Measurements from ENCODE around the gene FBLN5. TPM values are rescaled to one million over a fixed set of nuclear protein-coding genes. Genes with fewer than 3 reads are reported as not detected.

The FBLN5 gene
- total RNA-seq, 1 experiment from 2014 or later, result 1.0 TPM

DNA sequence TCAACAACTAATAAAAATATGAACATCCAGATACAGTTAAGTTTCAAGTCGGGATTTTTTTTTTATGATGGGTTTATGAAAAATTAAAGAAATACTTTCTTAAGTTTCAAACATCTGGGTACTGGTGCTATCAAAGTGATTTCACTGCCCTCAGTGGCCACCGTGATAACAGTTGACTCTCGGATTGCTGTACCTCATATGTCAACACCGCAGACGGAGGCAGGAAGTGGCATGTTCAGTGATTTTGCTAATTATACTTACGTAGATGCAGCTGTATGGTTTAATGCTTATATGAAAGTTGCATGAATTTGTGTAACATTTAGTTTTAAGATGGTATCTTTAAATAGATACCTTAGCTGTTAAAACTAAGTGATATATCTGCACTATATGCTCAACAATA, 20.8 kb upstream of the FBLN5 start:
- no peak for DNase-seq
- no peak overlapping the region for H2AK5ac ChIP-seq (ENCODE audit: insufficient read length, low read length)
- H4K91ac ChIP-seq (ENCODE audit: insufficient read length, low read depth, low read length), result no peak overlapping the region
- H2BK12ac ChIP-seq (ENCODE audit: insufficient read length, low read depth, low read length), result no peak overlapping the region
- H3K27ac ChIP-seq (ENCODE audit: insufficient read length, low read depth, low read length), result no peak overlapping the region
- Mint-ChIP-seq H3K4me3 (no peak overlapping the region), H3K27me3 (ENCODE audit: low read depth) (no peaks in the 10 kb centered on the region), H3K27ac (no peak overlapping the region), H3K9me3 (no peaks in the 10 kb centered on the region), H3K4me1 (peaks cover 0 to 4% of the 10 kb centered on the region in 2 experiments; a peak in 1 of 4 replicates), H3K36me3 (ENCODE audit: insufficient read depth in 1 of 3, low read depth in 3 of 3) (peaks cover 6 to 28% (median 21%) of the 10 kb centered on the region in 3 experiments; a peak in 6 of 7 replicates)
- no peak for TF ChIP-seq CTCF (conservative IDR thresholded peaks at IDR 0.05)
- H3K4me2 ChIP-seq (ENCODE audit: insufficient read depth, insufficient read length, low read length), result no peak overlapping the region
- H3K18ac ChIP-seq (ENCODE audit: insufficient read length, low read depth, low read length), result no peak overlapping the region
- H3K4me1 ChIP-seq (ENCODE audit: insufficient read depth, low read length), result no peaks in the 10 kb centered on the region
- no peak overlapping the region for H2BK5ac ChIP-seq (ENCODE audit: insufficient read length, low read length)
- H3T11ph ChIP-seq (ENCODE audit: low read length), result no peak overlapping the region
- WGBS (ENCODE audit: extremely low coverage, insufficient read length, low lambda C conversion rate), result no CpG with 5 or more reads among the region's 6 CpGs
- H3K56ac ChIP-seq (ENCODE audit: insufficient read length, low read depth, low read length), result no peak overlapping the region
- no peaks in the 10 kb centered on the region for H3K79me2 ChIP-seq (ENCODE audit: insufficient read depth, low read length)
- H3K23ac ChIP-seq (ENCODE audit: insufficient read length, low read depth, low read length), result no peak overlapping the region
- H4K8ac ChIP-seq (replicated peaks; ENCODE audit: insufficient read length, low read depth, low read length), result no peak overlapping the region
- H4K20me1 ChIP-seq (ENCODE audit: control insufficient read depth, insufficient read depth, insufficient read length), result no peaks in the 10 kb centered on the region
- H3K79me1 ChIP-seq (ENCODE audit: insufficient read depth, low read depth, low read length, poor library complexity, severe bottlenecking), result no peaks in the 10 kb centered on the region
- no peak overlapping the region for H2BK20ac ChIP-seq (ENCODE audit: low read depth, low read length, poor library complexity, severe bottlenecking)
- H3K9me3 ChIP-seq (ENCODE audit: control insufficient read depth, low read depth, low read length), result no peaks in the 10 kb centered on the region
- no peak overlapping the region for H3K14ac ChIP-seq (ENCODE audit: insufficient read depth, low read length)
- no peak overlapping the region for H2BK15ac ChIP-seq (ENCODE audit: low read depth, low read length)
- no peaks in the 10 kb centered on the region for H3K27me3 ChIP-seq (ENCODE audit: insufficient read depth, low read length)
- H3K23me2 ChIP-seq (ENCODE audit: insufficient read length, low read depth, low read length, poor library complexity, severe bottlenecking), result no peaks in the 10 kb centered on the region
- no peak overlapping the region for H4K5ac ChIP-seq (ENCODE audit: insufficient read length, low read depth, low read length)
- H3K9ac ChIP-seq (ENCODE audit: extremely low read depth, insufficient read length, low read length), result no peak overlapping the region
- H2AFZ ChIP-seq (ENCODE audit: low read length), result no peak overlapping the region
- H3K4ac ChIP-seq (ENCODE audit: low read depth, low read length), result no peak overlapping the region
- no peak overlapping the region for H2BK120ac ChIP-seq (ENCODE audit: low read depth, low read length, poor library complexity, severe bottlenecking)

Measured in H9 (cell line).